SK-N-SH treated with all-trans-retinoic acid at 6 μM for 48 hours (cell line): ENCODE results near the gene TUT1.

Experiments used
- ATAC-seq: fragments of 200-7000 bp; cut with Tn5 transposase; 3 replicates; pipeline ENCODE4 v1.9.1; 2020; ENCODE audit warnings: mild to moderate bottlenecking, moderate library complexity
- ARNTL ChIP-seq: fragments of 450-650 bp; formaldehyde crosslinking; IDR thresholded peaks from 2 replicates; pipeline ENCODE4 v1.5.0; 2020; ENCODE audit warnings: low read depth, mild to moderate bottlenecking, moderate library complexity, borderline replicate concordance
- BACH2 ChIP-seq: fragments of 250-450 bp; sonication (Bioruptor Pico); IDR thresholded peaks from 2 replicates; pipeline ENCODE4 v1.9.0; 2021; ENCODE audit warnings: mild to moderate bottlenecking, borderline replicate concordance
- CSDC2 ChIP-seq: fragments of 250-450 bp; sonication (Bioruptor Pico); IDR thresholded peaks from 2 replicates; pipeline ENCODE4 v1.5.0; 2020; ENCODE audit warnings: mild to moderate bottlenecking, moderate library complexity
- ESRRG ChIP-seq: fragments of 250-450 bp; sonication (Bioruptor Pico); IDR thresholded peaks from 2 replicates; pipeline ENCODE4 v1.6.1; 2021; ENCODE audit warnings: mild to moderate bottlenecking
- GLIS3 ChIP-seq: fragments of 250-450 bp; sonication (Bioruptor Pico); IDR thresholded peaks from 2 replicates; pipeline ENCODE4 v1.5.0; 2020; ENCODE audit warnings: mild to moderate bottlenecking, moderate library complexity
- ISL1 ChIP-seq: fragments of 250-450 bp; sonication (Bioruptor Pico); IDR thresholded peaks from 2 replicates; pipeline ENCODE4 v2.1.2; 2022; ENCODE audit warnings: mild to moderate bottlenecking, moderate library complexity
- OSR1 ChIP-seq: fragments of 250-450 bp; sonication (Bioruptor Pico); IDR thresholded peaks from 2 replicates; pipeline ENCODE4 v1.8.0; 2022; ENCODE audit warnings: moderate library complexity, mild to moderate bottlenecking, inconsistent platforms
- PPARA ChIP-seq: fragments of 250-450 bp; sonication (Bioruptor Pico); IDR thresholded peaks from 2 replicates; pipeline ENCODE4 v1.5.0; 2020; ENCODE audit warnings: mild to moderate bottlenecking, borderline replicate concordance
- RARB ChIP-seq: fragments of 250-450 bp; sonication (Bioruptor Pico); IDR thresholded peaks from 2 replicates; pipeline ENCODE4 v1.8.0; 2021; ENCODE audit warnings: mild to moderate bottlenecking, moderate library complexity
- TCF4 ChIP-seq: fragments of 250-450 bp; sonication (Bioruptor Pico); IDR thresholded peaks from 2 replicates; pipeline ENCODE4 v1.8.0; 2021; ENCODE audit warnings: mild to moderate bottlenecking, moderate library complexity, borderline replicate concordance
- ZC3H10 ChIP-seq: fragments of 250-450 bp; sonication (Bioruptor Pico); IDR thresholded peaks from 2 replicates; pipeline ENCODE4 v1.5.1; 2021; ENCODE audit warnings: mild to moderate bottlenecking, moderate library complexity
- ZFP3 ChIP-seq: fragments of 250-450 bp; sonication (Bioruptor Pico); IDR thresholded peaks from 2 replicates; pipeline ENCODE4 v1.5.0; 2020; ENCODE audit warnings: mild to moderate bottlenecking, moderate library complexity
- ZFP30 ChIP-seq: fragments of 450-650 bp; formaldehyde crosslinking; IDR thresholded peaks from 2 replicates; pipeline ENCODE4 v1.5.0; 2022; ENCODE audit warnings: mild to moderate bottlenecking, moderate library complexity
- ZNF565 ChIP-seq: fragments of 450-650 bp; formaldehyde crosslinking; conservative IDR thresholded peaks from 2 replicates; pipeline ENCODE4 v1.5.0; 2020; ENCODE audit warnings: low read depth, mild to moderate bottlenecking, moderate library complexity
- ZNF70 ChIP-seq: fragments of 450-650 bp; formaldehyde crosslinking; IDR thresholded peaks from 2 replicates; pipeline ENCODE4 v1.5.0; 2020; ENCODE audit warnings: mild to moderate bottlenecking, moderate library complexity
- ZNF8 ChIP-seq: fragments of 450-650 bp; formaldehyde crosslinking; IDR thresholded peaks from 2 replicates; pipeline ENCODE4 v1.5.0; 2020; ENCODE audit warnings: mild to moderate bottlenecking, moderate library complexity
- TF ChIP-seq, protein P1 (sequence below): fragments of 250-450 bp; sonication (Bioruptor Pico); IDR thresholded peaks from 2 replicates; pipeline ENCODE4 v1.5.0; 2020; ENCODE audit warnings: mild to moderate bottlenecking, moderate library complexity
- TF ChIP-seq, protein P2 (sequence below): fragments of 250-450 bp; sonication (Bioruptor Pico); IDR thresholded peaks from 2 replicates; pipeline ENCODE4 v1.5.1; 2020; ENCODE audit warnings: low read depth, mild to moderate bottlenecking, moderate library complexity
- TF ChIP-seq, protein P3 (sequence below): fragments of 250-450 bp; sonication (Bioruptor Pico); IDR thresholded peaks from 2 replicates; pipeline ENCODE4 v1.5.1; 2021; ENCODE audit warnings: mild to moderate bottlenecking, moderate library complexity
- TF ChIP-seq, protein P4 (sequence below): fragments of 250-450 bp; sonication (Bioruptor Pico); IDR thresholded peaks from 2 replicates; pipeline ENCODE4 v1.8.0; 2021; ENCODE audit warnings: low read depth, mild to moderate bottlenecking, moderate library complexity, borderline replicate concordance

TUT1 gene

DNA sequence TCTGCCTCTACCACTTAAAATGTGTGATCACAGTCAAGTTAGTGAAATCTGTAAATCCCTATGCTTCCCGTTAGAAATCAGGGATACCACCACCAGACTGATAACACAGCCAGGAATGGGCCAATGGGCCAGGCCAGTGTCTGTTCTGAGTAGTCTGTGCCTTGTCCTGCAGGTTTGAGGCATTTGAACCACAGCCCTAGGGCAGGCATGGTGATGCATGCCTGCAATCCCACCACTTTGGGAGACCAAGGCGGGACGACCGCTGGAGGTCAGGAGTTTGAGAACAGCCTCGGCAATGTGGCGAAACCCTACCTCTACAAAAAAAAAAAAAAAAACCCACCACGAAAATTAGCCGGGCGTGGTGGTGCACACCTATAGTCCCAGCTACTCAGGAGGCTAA, 32.7 kb downstream of the TUT1 start:
- TF ChIP-seq ZNF565 (CRISPR knock-in tag) (no peak), ESRRG (CRISPR knock-in tag) (no peak), ZNF8 (no peak), CSDC2 (no peak), ZFP30 (CRISPR knock-in tag) (no peak), ZC3H10 (CRISPR knock-in tag) (no peak), PPARA (no peak), TCF4 (CRISPR knock-in tag) (no peak), ISL1 (CRISPR knock-in tag) (no peak), ARNTL (CRISPR knock-in tag) (no peak), RARB (CRISPR knock-in tag) (no peak), ZNF70 (CRISPR knock-in tag) (no peak), OSR1 (CRISPR knock-in tag) (no peak), ZFP3 (CRISPR knock-in tag) (no peak), GLIS3 (CRISPR knock-in tag) (no peak), BACH2 (CRISPR knock-in tag) (no peak)
- TF ChIP-seq, protein P1, sequence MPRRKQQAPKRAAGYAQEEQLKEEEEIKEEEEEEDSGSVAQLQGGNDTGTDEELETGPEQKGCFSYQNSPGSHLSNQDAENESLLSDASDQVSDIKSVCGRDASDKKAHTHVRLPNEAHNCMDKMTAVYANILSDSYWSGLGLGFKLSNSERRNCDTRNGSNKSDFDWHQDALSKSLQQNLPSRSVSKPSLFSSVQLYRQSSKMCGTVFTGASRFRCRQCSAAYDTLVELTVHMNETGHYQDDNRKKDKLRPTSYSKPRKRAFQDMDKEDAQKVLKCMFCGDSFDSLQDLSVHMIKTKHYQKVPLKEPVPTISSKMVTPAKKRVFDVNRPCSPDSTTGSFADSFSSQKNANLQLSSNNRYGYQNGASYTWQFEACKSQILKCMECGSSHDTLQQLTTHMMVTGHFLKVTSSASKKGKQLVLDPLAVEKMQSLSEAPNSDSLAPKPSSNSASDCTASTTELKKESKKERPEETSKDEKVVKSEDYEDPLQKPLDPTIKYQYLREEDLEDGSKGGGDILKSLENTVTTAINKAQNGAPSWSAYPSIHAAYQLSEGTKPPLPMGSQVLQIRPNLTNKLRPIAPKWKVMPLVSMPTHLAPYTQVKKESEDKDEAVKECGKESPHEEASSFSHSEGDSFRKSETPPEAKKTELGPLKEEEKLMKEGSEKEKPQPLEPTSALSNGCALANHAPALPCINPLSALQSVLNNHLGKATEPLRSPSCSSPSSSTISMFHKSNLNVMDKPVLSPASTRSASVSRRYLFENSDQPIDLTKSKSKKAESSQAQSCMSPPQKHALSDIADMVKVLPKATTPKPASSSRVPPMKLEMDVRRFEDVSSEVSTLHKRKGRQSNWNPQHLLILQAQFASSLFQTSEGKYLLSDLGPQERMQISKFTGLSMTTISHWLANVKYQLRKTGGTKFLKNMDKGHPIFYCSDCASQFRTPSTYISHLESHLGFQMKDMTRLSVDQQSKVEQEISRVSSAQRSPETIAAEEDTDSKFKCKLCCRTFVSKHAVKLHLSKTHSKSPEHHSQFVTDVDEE, result no peak
- TF ChIP-seq, protein P2, sequence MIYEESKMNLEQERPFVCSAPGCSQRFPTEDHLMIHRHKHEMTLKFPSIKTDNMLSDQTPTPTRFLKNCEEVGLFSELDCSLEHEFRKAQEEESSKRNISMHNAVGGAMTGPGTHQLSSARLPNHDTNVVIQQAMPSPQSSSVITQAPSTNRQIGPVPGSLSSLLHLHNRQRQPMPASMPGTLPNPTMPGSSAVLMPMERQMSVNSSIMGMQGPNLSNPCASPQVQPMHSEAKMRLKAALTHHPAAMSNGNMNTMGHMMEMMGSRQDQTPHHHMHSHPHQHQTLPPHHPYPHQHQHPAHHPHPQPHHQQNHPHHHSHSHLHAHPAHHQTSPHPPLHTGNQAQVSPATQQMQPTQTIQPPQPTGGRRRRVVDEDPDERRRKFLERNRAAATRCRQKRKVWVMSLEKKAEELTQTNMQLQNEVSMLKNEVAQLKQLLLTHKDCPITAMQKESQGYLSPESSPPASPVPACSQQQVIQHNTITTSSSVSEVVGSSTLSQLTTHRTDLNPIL (CRISPR knock-in tag), result no peak
- TF ChIP-seq, protein P3, sequence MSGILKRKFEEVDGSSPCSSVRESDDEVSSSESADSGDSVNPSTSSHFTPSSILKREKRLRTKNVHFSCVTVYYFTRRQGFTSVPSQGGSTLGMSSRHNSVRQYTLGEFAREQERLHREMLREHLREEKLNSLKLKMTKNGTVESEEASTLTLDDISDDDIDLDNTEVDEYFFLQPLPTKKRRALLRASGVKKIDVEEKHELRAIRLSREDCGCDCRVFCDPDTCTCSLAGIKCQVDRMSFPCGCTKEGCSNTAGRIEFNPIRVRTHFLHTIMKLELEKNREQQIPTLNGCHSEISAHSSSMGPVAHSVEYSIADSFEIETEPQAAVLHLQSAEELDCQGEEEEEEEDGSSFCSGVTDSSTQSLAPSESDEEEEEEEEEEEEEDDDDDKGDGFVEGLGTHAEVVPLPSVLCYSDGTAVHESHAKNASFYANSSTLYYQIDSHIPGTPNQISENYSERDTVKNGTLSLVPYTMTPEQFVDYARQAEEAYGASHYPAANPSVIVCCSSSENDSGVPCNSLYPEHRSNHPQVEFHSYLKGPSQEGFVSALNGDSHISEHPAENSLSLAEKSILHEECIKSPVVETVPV (CRISPR knock-in tag), result no peak
- TF ChIP-seq, protein P4, sequence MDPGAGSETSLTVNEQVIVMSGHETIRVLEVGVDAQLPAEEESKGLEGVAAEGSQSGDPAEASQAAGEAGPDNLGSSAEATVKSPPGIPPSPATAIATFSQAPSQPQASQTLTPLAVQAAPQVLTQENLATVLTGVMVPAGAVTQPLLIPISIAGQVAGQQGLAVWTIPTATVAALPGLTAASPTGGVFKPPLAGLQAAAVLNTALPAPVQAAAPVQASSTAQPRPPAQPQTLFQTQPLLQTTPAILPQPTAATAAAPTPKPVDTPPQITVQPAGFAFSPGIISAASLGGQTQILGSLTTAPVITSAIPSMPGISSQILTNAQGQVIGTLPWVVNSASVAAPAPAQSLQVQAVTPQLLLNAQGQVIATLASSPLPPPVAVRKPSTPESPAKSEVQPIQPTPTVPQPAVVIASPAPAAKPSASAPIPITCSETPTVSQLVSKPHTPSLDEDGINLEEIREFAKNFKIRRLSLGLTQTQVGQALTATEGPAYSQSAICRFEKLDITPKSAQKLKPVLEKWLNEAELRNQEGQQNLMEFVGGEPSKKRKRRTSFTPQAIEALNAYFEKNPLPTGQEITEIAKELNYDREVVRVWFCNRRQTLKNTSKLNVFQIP, result no peak
- no peak for ATAC-seq

DNA sequence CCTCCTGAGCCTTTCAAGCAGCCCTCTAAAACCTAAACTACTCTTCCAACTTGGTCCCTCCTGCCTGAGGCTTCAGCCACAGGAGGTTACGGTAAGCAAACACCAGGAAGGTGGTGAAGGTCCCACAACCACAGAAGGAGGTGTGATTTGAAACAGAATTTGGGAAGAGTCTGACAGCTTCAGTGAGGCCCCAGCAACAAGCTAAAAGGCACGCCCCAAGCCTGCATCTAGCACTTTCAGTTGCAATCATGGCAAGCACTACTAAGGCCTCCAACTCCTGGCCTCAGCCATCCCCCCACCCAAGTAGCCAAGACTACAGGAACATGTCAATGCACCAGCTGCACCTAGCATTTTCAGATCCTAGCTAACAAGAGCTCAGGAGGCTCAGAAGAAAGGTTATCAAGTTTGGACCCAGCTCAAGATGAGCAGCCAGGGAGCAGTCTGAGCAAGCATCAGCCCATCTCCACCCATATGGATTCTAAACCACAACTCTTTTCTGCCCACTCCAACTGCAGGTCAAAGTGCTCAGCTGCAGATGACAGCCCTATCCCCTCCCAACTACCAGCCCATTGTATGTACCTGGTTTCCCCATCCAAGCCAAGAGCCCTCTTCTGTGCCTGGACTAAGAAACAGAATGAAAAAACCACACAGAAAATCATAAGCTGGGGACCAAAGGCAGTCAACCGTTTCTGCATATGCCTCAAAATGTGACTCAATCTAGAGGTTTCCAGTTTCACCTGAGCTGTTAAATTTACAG, 34.3 kb downstream of the TUT1 start:
- ATAC-seq, result no peak

More for the DNA sequence above, 34.3 kb downstream of the TUT1 start:
- TF ChIP-seq, protein P3 (CRISPR knock-in tag), result no peak
- TF ChIP-seq TCF4 (CRISPR knock-in tag) (no peak), ARNTL (CRISPR knock-in tag) (no peak), PPARA (no peak), ESRRG (CRISPR knock-in tag) (no peak)
- TF ChIP-seq, protein P1, result no peak
